C4-2B (cell line): ENCODE data around the gene CCDC85C.

Source experiments
- H3K27ac ChIP-seq: fragments of 450-650 bp; 2 replicates; pipeline ENCODE4 v1.5.1; 2017
- CTCF ChIP-seq: fragments of 450-650 bp; conservative IDR thresholded peaks from 2 replicates; pipeline ENCODE4 v1.5.1; 2017; ENCODE audit warnings: mild to moderate bottlenecking
- ZFX ChIP-seq: fragments of 450-650 bp; IDR thresholded peaks from 2 replicates; pipeline ENCODE4 v1.6.1; 2017

CCDC85C gene

GRCh38 chr14:99566390-99567354 lies 37.3 kb downstream of the CCDC85C start:
- peak; percentile 50; the same call in 1 of the 2 replicates for TF ChIP-seq ZFX
- TF ChIP-seq CTCF, result no peak
- peak overlapping the region; percentile 98 for H3K27ac ChIP-seq

GRCh38 chr14:99566009-99566389 lies 38.0 kb downstream of the CCDC85C start:
- TF ChIP-seq ZFX (no peak), CTCF (no peak)
- peak overlapping the region; percentile 98 for H3K27ac ChIP-seq

GRCh38 chr14:99565383-99565782 lies 38.6 kb downstream of the CCDC85C start:
- TF ChIP-seq ZFX, result no peak
- no peak for TF ChIP-seq CTCF
- peak overlapping the region; percentile 98 for H3K27ac ChIP-seq

GRCh38 chr14:99564926-99565259 lies 39.1 kb downstream of the CCDC85C start:
- peak overlapping the region; percentile 98 for H3K27ac ChIP-seq
- TF ChIP-seq CTCF (no peak), ZFX (no peak)

GRCh38 chr14:99564256-99564925 lies 39.6 kb downstream of the CCDC85C start:
- TF ChIP-seq CTCF, result no peak
- peak; percentile 25; the same call in 1 of the 2 replicates for TF ChIP-seq ZFX
- H3K27ac ChIP-seq, result peak overlapping the region; percentile 98

- H3K27ac ChIP-seq, result peak overlapping the region; percentile 98
- no peak for TF ChIP-seq CTCF
- no peak for TF ChIP-seq ZFX
Measured at GRCh38 chr14:99563749-99564129, 40.3 kb downstream of the CCDC85C start.
